Natural killer cell (primary cell): ENCODE results near the gene ZNF341. TPM values are rescaled to one million over a fixed set of nuclear protein-coding genes. Genes with fewer than 3 reads are reported as not detected.

Experiments
- ATAC-seq, 3 donors: fragments of 150-1000 bp in 2 of 3; fragments of 200-7000 bp in 1 of 3; cut with Tn5 transposase; 1 replicate in 1 of 3; 2 replicates in 2 of 3; pipeline ENCODE4 v1.10.0; 2021; ENCODE audit warnings: mild to moderate bottlenecking in 2 of 3, moderate library complexity in 2 of 3
- DNase-seq, 2 donors: peaks; one replicate each; pipeline versions ENCODE4 v3.0.0 to v3.0.0-alpha.2; 2013 to 2021; ENCODE audit warnings: mixed read lengths in 1 of 2
- H3K27ac ChIP-seq: one replicate; pipeline ENCODE4 v1.5.1; 2013; ENCODE audit warnings: mild to moderate bottlenecking, low read length
- H3K27me3 ChIP-seq: one replicate; pipeline ENCODE4 v1.6.1; 2013; ENCODE audit warnings: low read length; ENCODE audit not compliant: control insufficient read depth, insufficient read depth
- H3K36me3 ChIP-seq: one replicate; pipeline ENCODE4 v1.6.1; 2013; ENCODE audit warnings: low read length; ENCODE audit not compliant: control insufficient read depth, insufficient read depth
- H3K4me1 ChIP-seq: one replicate; pipeline ENCODE4 v1.6.1; 2013; ENCODE audit warnings: low read length; ENCODE audit not compliant: control insufficient read depth, insufficient read depth
- H3K4me3 ChIP-seq: one replicate; pipeline ENCODE4 v1.5.1; 2013; ENCODE audit warnings: low read length
- H3K9me3 ChIP-seq: one replicate; pipeline ENCODE4 v1.6.1; 2013; ENCODE audit warnings: low read length; ENCODE audit not compliant: control insufficient read depth, insufficient read depth
- H3K27ac Mint-ChIP-seq, 2 donors: one replicate each; pipeline ENCODE4 v1.8.0; 2022; ENCODE audit warnings: mild to moderate bottlenecking in 2 of 2, mixed read lengths in 2 of 2, moderate library complexity in 1 of 2
- H3K27me3 Mint-ChIP-seq, 2 donors: one replicate each; pipeline ENCODE4 v1.8.0; 2022; ENCODE audit warnings: low read depth in 2 of 2, mixed read lengths in 2 of 2
- H3K36me3 Mint-ChIP-seq: one replicate; pipeline ENCODE4 v1.8.0; 2022; ENCODE audit warnings: mixed read lengths
- H3K4me1 Mint-ChIP-seq, 2 donors: one replicate each; pipeline ENCODE4 v1.8.0; 2022; ENCODE audit warnings: mixed read lengths in 2 of 2
- H3K4me3 Mint-ChIP-seq: one replicate; pipeline ENCODE4 v1.8.0; 2022; ENCODE audit warnings: mild to moderate bottlenecking, moderate library complexity, mixed read lengths
- H3K9me3 Mint-ChIP-seq, 2 donors: one replicate each; pipeline ENCODE4 v1.8.0; 2022; ENCODE audit warnings: mixed read lengths in 2 of 2
- WGBS: methylation state at CpG from one replicate; pipeline ENCODE4 v1.1.7; 2013; ENCODE audit warnings: missing lambda C conversion rate; ENCODE audit not compliant: insufficient coverage; 5-methylcytosine and 5-hydroxymethylcytosine counted together
- intact Hi-C: fragments of 100-400 bp; cut with micrococcal nuclease; formaldehyde crosslinking; loops from one replicate; pipeline ENCODE4 v1.14.2; 2022
- total RNA-seq, 4 donors: library from RNA; stranded (reverse); fragments of 120-200 nt in 1 of 4; gene quantifications; one replicate each; pipeline versions ENCODE4 v1.2.3 to v1.2.4, GENCODE V29; 2013 to 2022
- TF ChIP-seq, protein P1 (sequence below): fragments of 200-600 bp; IDR thresholded peaks from one replicate; pipeline ENCODE4 v1.8.0; 2022; ENCODE audit warnings: antibody characterized with exemption

The ZNF341 gene
- total RNA-seq, 3 donors from 2014 or later (not counting 1 experiment from before 2014, with no cell fraction given) = 3.6 to 5.1 (median 4.3) TPM

- WGBS = 96% methylated on average over 26 of the region's 27 CpGs
- Histone ChIP-seq H3K4me1 (no peaks in the 10 kb centered on the region), H3K27ac (no peak overlapping the region), H3K36me3 (no peaks in the 10 kb centered on the region), H3K27me3 (no peaks in the 10 kb centered on the region), H3K4me3 (no peak overlapping the region), H3K9me3 (no peaks in the 10 kb centered on the region)
- intact Hi-C loops = no loop called here
- no peak for DNase-seq
- H3K36me3 Mint-ChIP-seq = no peaks in the 10 kb centered on the region
- H3K9me3 Mint-ChIP-seq = no peaks in the 10 kb centered on the region
- no peak for ATAC-seq
- H3K27ac Mint-ChIP-seq = no peak overlapping the region
- H3K4me1 Mint-ChIP-seq = no peaks in the 10 kb centered on the region
- H3K4me3 Mint-ChIP-seq = no peak overlapping the region
- H3K27me3 Mint-ChIP-seq = no peaks in the 10 kb centered on the region
- TF ChIP-seq, protein P1, sequence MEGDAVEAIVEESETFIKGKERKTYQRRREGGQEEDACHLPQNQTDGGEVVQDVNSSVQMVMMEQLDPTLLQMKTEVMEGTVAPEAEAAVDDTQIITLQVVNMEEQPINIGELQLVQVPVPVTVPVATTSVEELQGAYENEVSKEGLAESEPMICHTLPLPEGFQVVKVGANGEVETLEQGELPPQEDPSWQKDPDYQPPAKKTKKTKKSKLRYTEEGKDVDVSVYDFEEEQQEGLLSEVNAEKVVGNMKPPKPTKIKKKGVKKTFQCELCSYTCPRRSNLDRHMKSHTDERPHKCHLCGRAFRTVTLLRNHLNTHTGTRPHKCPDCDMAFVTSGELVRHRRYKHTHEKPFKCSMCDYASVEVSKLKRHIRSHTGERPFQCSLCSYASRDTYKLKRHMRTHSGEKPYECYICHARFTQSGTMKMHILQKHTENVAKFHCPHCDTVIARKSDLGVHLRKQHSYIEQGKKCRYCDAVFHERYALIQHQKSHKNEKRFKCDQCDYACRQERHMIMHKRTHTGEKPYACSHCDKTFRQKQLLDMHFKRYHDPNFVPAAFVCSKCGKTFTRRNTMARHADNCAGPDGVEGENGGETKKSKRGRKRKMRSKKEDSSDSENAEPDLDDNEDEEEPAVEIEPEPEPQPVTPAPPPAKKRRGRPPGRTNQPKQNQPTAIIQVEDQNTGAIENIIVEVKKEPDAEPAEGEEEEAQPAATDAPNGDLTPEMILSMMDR = no peak
These were observed 30.0 kb upstream of the ZNF341 start for GRCh38 chr20:33701629-33702450.

- H3K27me3 Mint-ChIP-seq = no peaks in the 10 kb centered on the region
- ATAC-seq (no peak), DNase-seq (no peak)
- H3K36me3 ChIP-seq = peaks cover 6% of the 10 kb centered on the region
- no peaks in the 10 kb centered on the region for H3K36me3 Mint-ChIP-seq
- TF ChIP-seq, protein P1 = no peak
- no peak overlapping the region for H3K27ac Mint-ChIP-seq
- intact Hi-C loops = no loop called here
- H3K4me3 ChIP-seq = no peak overlapping the region
- H3K4me3 Mint-ChIP-seq = no peak overlapping the region
- WGBS = 76% methylated on average over 5 of the region's 5 CpGs
- H3K4me1 ChIP-seq = no peaks in the 10 kb centered on the region
- H3K9me3 ChIP-seq = no peaks in the 10 kb centered on the region
- H3K27me3 ChIP-seq = no peaks in the 10 kb centered on the region
- no peaks in the 10 kb centered on the region for H3K4me1 Mint-ChIP-seq
- no peaks in the 10 kb centered on the region for H3K9me3 Mint-ChIP-seq
- H3K27ac ChIP-seq = no peak overlapping the region
These were observed 28.9 kb upstream of the ZNF341 start for GRCh38 chr20:33702861-33703260.

GRCh38 chr20:33703498-33704137, 28.2 kb upstream of the ZNF341 start:
- Mint-ChIP-seq H3K9me3 (no peaks in the 10 kb centered on the region), H3K36me3 (no peaks in the 10 kb centered on the region), H3K4me3 (no peak overlapping the region), H3K27ac (no peak overlapping the region), H3K4me1 (no peaks in the 10 kb centered on the region), H3K27me3 (no peaks in the 10 kb centered on the region)
- H3K36me3 ChIP-seq = peaks cover 6% of the 10 kb centered on the region
- intact Hi-C loops = no loop called here
- TF ChIP-seq, protein P1 = no peak
- no peak for ATAC-seq
- WGBS = 97% methylated on average over 6 of the region's 8 CpGs
- no peaks in the 10 kb centered on the region for H3K27me3 ChIP-seq
- no peak overlapping the region for H3K4me3 ChIP-seq
- no peak overlapping the region for H3K27ac ChIP-seq
- no peaks in the 10 kb centered on the region for H3K4me1 ChIP-seq
- no peaks in the 10 kb centered on the region for H3K9me3 ChIP-seq
- DNase-seq = no peak
